GM19395 (cell line): ENCODE results near the gene SSBP1.
"Not testable (repeated sequence)": the region's sequence is repeated elsewhere in the genome, so short reads cannot be mapped to it uniquely, and the experiment has no call there.

Experiments used
- ATAC-seq: cut with Tn5 transposase; IDR thresholded peaks from one replicate; pipeline ENCODE4 v1.9.1; 2021; ENCODE audit warnings: mild to moderate bottlenecking, moderate library complexity; ENCODE audit not compliant: unreplicated experiment

The SSBP1 gene

GRCh38 chr7:141737836-141738591 lies at the start of gene SSBP1:
TSS of gene SSBP1 (plus strand) at chr7:141738358. CDS start at chr7:141739167, 809 bp downstream.
- ATAC-seq = peak; percentile 92

GRCh38 chr7:141689072-141689825 lies 48.9 kb upstream of the SSBP1 start:
- ATAC-seq = not testable (repeated sequence)

GRCh38 chr7:141691540-141691939 lies 46.6 kb upstream of the SSBP1 start:
- ATAC-seq = no peak

GRCh38 chr7:141691961-141692360 lies 46.2 kb upstream of the SSBP1 start:
- no peak for ATAC-seq

GRCh38 chr7:141693082-141693481 lies 45.1 kb upstream of the SSBP1 start:
- ATAC-seq = no peak

- no peak for ATAC-seq
These were observed 42.3 kb upstream of the SSBP1 start for GRCh38 chr7:141695803-141696289.

- no peak for ATAC-seq
These were observed 41.8 kb upstream of the SSBP1 start for GRCh38 chr7:141696348-141696747.

GRCh38 chr7:141697211-141697871 lies 40.8 kb upstream of the SSBP1 start:
- ATAC-seq = no peak

- no peak for ATAC-seq
These were observed 39.7 kb upstream of the SSBP1 start for GRCh38 chr7:141698247-141699015.

- no peak for ATAC-seq
These were observed 38.3 kb upstream of the SSBP1 start for GRCh38 chr7:141699860-141700259.

- ATAC-seq = no peak
These were observed 37.8 kb upstream of the SSBP1 start for GRCh38 chr7:141700296-141700847.

GRCh38 chr7:141700848-141701371 lies 37.2 kb upstream of the SSBP1 start:
- peak; percentile 5 for ATAC-seq

GRCh38 chr7:141701489-141702046 lies 36.6 kb upstream of the SSBP1 start:
- peak; percentile 82 for ATAC-seq

- peak; percentile 71 for ATAC-seq
These were observed 36.1 kb upstream of the SSBP1 start, which contains the start of gene DENND11 for GRCh38 chr7:141702047-141702567. TSS of gene DENND11 (minus strand) at chr7:141702166. CDS start at chr7:141702153, 13 bp downstream.

GRCh38 chr7:141702892-141703291 lies 35.3 kb upstream of the SSBP1 start:
- ATAC-seq = no peak

GRCh38 chr7:141704112-141704511 lies 34.0 kb upstream of the SSBP1 start:
- no peak for ATAC-seq

GRCh38 chr7:141704741-141705140 lies 33.4 kb upstream of the SSBP1 start:
- no peak for ATAC-seq

GRCh38 chr7:141706239-141707064 lies 31.7 kb upstream of the SSBP1 start:
- ATAC-seq = no peak

GRCh38 chr7:141708351-141708750 lies 29.8 kb upstream of the SSBP1 start, which contains the start of gene WEE2:
TSS of gene WEE2 (plus strand) at chr7:141708353. CDS start at chr7:141708759, 406 bp downstream.
- ATAC-seq = no peak
